Thyroid gland (tissue), 4 donors: ENCODE results near the gene TIAM2. TPM values are rescaled to one million over a fixed set of nuclear protein-coding genes. Genes with fewer than 3 reads are reported as not detected.
"Not testable (repeated sequence)": the region's sequence is repeated elsewhere in the genome, so short reads cannot be mapped to it uniquely, and the experiment has no call there.

Experiments
- DNase-seq, 2 donors: peaks; one replicate each; pipeline ENCODE4 v3.0.0-alpha.2; 2019
- H3K27ac ChIP-seq, 3 donors: fragments of 200-600 bp; sonication (generic); 1 replicate in 2 of 3; 2 replicates in 1 of 3; pipeline ENCODE4 v1.5.1; 2016 to 2019; ENCODE audit warnings: mild to moderate bottlenecking in 1 of 3, moderate library complexity in 1 of 3
- H3K27me3 ChIP-seq: fragments of 200-600 bp; sonication (generic); one replicate; pipeline ENCODE4 v1.5.1; 2019
- H3K36me3 ChIP-seq, 2 donors: fragments of 200-600 bp; sonication (generic); one replicate each; pipeline ENCODE4 v1.5.1; 2016 to 2019
- H3K4me1 ChIP-seq, 2 donors: fragments of 200-600 bp; sonication (generic); one replicate each; pipeline ENCODE4 v1.5.1; 2017 to 2019
- H3K4me3 ChIP-seq, 3 donors: fragments of 200-600 bp; sonication (generic); replicated peaks in 1 of 3; 1 replicate in 2 of 3; 2 replicates in 1 of 3; pipeline ENCODE4 v1.5.1; 2016; ENCODE audit warnings: mild to moderate bottlenecking in 1 of 3
- H3K9me3 ChIP-seq: fragments of 200-600 bp; sonication (generic); one replicate; pipeline ENCODE4 v1.5.1; 2017
- POLR2A ChIP-seq, 2 donors: fragments of 450-650 bp; IDR thresholded peaks; one replicate each; pipeline ENCODE4 v1.6.1; 2017; ENCODE audit warnings: antibody characterized with exemption in 2 of 2, mild to moderate bottlenecking in 2 of 2, moderate library complexity in 1 of 2
- WGBS, 2 donors: methylation state at CpG; one replicate each; pipeline ENCODE4 v1.1.5; 2017; 5-methylcytosine and 5-hydroxymethylcytosine counted together
- intact Hi-C: fragments of 100-400 bp; cut with DNase I; formaldehyde crosslinking; loops from one replicate; pipeline ENCODE4 v1.15.1; 2023
- total RNA-seq, 4 donors: library from RNA; depleted of rRNA; stranded (reverse); fragments of >200 nt; gene quantifications; one replicate each; pipeline ENCODE4 v1.2.3, GENCODE V29; 2016
- TF ChIP-seq, protein P1 (sequence below), 6 experiments: fragments of 200-600 bp in 3 of 6; fragments of 450-650 bp in 3 of 6; sonication (generic) in 3 of 6; IDR thresholded peaks; one replicate each; pipeline ENCODE4 v1.5.1; 2016 to 2019; ENCODE audit warnings: antibody characterized with exemption in 6 of 6, mild to moderate bottlenecking in 2 of 6, inconsistent platforms in 1 of 6, moderate library complexity in 1 of 6

Gene TIAM2
- total RNA-seq, 4 donors from 2014 or later, result 11.1 to 26.1 (median 18.5) TPM

DNA sequence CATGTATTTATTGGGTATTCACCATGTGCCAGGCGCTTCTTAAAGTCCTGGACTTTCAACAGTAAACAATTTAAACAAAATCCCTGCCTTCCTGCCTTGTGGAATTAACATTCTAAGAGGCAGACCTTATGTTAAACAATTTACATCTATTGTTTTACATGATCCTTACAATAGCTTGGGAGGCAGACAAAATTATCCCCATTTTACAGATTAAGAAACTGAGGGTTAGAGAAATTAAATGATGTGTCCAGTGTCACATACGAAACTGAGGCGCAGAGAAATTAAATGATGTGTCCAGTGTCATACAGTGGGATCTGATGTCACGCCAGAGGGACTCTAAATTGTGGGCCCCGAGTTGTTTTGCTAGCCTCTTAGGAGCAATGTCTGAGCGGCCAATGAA is 105.5 kb downstream of the TIAM2 start:
- no peaks in the 10 kb centered on the region for H3K9me3 ChIP-seq
- no peaks in the 10 kb centered on the region for H3K27me3 ChIP-seq
- intact Hi-C loops, result no loop called here
- TF ChIP-seq, protein P1, sequence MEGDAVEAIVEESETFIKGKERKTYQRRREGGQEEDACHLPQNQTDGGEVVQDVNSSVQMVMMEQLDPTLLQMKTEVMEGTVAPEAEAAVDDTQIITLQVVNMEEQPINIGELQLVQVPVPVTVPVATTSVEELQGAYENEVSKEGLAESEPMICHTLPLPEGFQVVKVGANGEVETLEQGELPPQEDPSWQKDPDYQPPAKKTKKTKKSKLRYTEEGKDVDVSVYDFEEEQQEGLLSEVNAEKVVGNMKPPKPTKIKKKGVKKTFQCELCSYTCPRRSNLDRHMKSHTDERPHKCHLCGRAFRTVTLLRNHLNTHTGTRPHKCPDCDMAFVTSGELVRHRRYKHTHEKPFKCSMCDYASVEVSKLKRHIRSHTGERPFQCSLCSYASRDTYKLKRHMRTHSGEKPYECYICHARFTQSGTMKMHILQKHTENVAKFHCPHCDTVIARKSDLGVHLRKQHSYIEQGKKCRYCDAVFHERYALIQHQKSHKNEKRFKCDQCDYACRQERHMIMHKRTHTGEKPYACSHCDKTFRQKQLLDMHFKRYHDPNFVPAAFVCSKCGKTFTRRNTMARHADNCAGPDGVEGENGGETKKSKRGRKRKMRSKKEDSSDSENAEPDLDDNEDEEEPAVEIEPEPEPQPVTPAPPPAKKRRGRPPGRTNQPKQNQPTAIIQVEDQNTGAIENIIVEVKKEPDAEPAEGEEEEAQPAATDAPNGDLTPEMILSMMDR (IDR thresholded peaks at IDR 0.05), result no peak
- TF ChIP-seq POLR2A (IDR thresholded peaks at IDR 0.05), result no peak
- H3K36me3 ChIP-seq, result no peaks in the 10 kb centered on the region
- DNase-seq, result no peak
- peaks cover 0 to 6% of the 10 kb centered on the region in 2 donors for H3K4me1 ChIP-seq
- 96% methylated on average over 6 of the region's 6 CpGs for WGBS, 2 donors
- no peak overlapping the region for H3K27ac ChIP-seq
- H3K4me3 ChIP-seq, result no peak overlapping the region

DNA sequence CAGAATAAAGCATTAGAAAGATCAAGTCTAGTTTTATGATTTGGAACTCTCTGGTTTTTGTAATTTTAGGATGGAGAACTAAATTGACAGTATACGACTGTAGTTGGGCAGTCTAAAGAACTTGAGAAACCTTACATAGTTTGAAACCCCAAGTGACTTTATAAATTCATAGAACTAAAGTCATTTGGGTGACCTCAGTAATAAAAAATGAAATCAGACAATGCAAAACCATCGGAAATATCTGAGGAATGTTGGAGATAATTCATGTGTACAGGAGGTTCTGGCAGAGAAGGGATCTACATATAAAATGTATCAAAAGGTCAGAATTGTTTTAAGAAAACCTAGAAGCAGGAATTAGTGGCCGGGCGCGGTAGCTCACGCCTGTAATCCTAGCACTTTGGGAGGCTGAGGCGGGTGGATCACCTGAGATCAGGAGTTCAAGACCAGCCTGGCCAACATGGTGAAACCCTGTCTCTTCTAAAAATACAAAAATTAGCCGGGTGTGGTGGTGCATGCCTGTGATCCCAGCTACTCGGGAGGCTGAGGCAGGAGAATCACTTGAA is 108.0 kb downstream of the TIAM2 start:
- intact Hi-C loops, H3K27ac ChIP-seq, H3K27me3 ChIP-seq, H3K9me3 ChIP-seq, H3K36me3 ChIP-seq, H3K4me1 ChIP-seq, DNase-seq, H3K4me3 ChIP-seq: not testable (repeated sequence)
- 89 to 93% methylated on average over 9 of the region's 9 CpGs for whole genome bisulfite sequencing, 2 donors

DNA sequence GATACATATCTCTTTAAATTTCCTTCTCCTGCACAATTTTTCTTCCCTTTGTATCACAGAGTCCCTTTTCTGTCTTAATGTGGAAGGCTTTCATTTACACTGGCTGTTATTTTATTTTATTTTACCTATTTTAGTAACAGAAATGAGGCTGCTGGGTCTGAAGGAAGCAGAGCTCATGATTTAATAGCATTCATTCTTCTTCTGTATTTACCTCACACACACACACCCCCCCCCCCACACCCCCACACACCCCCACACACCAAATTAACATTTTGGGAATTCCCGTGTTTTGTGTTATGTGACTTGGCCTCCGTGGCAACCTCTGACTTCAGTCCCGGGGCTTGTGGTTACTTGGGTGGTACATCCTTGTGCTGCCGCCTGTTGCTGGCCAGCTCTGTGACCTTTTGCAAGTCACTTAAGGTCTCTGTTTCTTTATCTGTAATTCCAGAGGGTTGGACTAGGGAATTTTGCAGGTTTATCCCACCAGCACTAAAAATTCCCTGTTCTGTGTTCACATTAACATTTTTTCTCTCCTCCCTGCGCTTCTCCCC is 108.8 kb downstream of the TIAM2 start:
- Histone ChIP-seq H3K4me1 (peaks cover 0 to 6% of the 10 kb centered on the region in 2 donors), H3K36me3 (no peaks in the 10 kb centered on the region), H3K9me3 (no peaks in the 10 kb centered on the region), H3K4me3 (no peak overlapping the region), H3K27ac (no peak overlapping the region), H3K27me3 (no peaks in the 10 kb centered on the region)
- intact Hi-C loops, result no loop called here
- WGBS, 2 donors, result 67 to 72% methylated on average over 5 of the region's 5 CpGs
- no peak for DNase-seq
- TF ChIP-seq, protein P1 (IDR thresholded peaks at IDR 0.05), result no peak

DNA sequence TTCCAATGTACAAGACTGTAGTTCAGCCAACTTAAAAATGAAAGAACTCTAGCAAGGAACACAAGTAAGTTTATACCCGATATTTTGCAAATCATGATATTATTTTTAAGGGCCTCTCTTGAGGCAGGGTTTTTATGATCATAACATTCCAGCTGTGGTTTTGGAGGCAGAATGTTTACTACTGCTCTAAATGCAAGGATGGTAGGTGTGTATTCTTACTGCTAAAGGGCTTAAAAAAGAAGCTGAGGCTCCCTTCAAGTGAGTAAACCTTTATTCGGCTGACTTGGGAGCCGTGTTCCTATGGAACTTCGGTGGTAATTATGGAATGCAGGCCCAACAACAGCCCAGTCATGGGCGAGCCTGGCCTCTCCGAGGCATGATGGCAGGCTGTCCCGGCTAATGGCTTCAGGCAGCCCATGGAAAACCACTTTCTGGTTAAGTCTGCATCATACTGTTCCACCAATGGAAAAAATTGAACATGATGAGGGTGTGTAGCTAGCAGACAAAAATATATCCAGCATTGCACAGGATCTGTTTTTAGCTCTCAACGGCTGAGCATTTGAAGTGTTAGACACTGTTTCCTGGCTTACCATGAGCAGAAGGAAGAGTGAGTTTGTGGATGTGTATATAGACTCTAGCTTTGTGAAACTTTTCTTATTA is 111.5 kb downstream of the TIAM2 start:
- Histone ChIP-seq H3K27me3 (no peaks in the 10 kb centered on the region), H3K4me3 (no peak overlapping the region), H3K9me3 (no peaks in the 10 kb centered on the region), H3K27ac (no peak overlapping the region), H3K4me1 (peaks cover 0 to 6% of the 10 kb centered on the region in 2 donors), H3K36me3 (no peaks in the 10 kb centered on the region)
- TF ChIP-seq, protein P1 (IDR thresholded peaks at IDR 0.05), result no peak
- no peak for TF ChIP-seq POLR2A (IDR thresholded peaks at IDR 0.05)
- DNase-seq, result no peak
- WGBS, 2 donors, result 87 to 92% methylated on average over 8 of the region's 8 CpGs
- intact Hi-C loops, result no loop called here

DNA sequence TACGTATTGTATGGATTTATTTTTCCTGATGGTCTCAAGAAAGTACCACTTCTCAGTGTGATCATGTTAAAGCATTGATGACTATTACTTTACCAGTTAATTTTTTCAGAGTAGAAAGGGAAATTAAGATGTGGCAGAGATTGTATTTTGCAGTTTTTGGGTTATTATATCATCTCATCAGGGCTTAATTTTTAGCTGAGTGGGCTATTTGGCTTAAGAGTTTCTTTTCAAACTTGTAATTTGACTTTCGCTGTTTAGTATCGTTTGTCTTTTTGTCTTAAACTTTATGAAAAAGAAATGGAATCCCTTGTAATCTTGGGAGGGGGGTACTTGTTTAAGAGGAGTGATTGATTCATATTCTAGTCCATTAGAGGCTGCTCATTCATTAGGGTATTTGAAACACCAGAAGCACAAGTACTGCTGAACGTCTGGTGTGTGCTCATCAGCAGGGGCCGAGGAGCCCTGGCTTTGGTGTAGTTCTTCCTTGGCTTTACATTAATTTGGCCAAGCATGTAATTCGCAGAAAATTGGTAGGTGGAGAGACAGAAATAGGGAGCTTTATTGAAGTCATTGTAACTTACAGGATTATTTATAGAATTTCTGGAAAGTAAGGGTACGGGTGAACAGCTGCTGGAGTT is 112.4 kb downstream of the TIAM2 start:
- Histone ChIP-seq H3K27ac (no peak overlapping the region), H3K4me1 (peaks cover 0 to 6% of the 10 kb centered on the region in 2 donors), H3K36me3 (no peaks in the 10 kb centered on the region), H3K9me3 (no peaks in the 10 kb centered on the region), H3K27me3 (no peaks in the 10 kb centered on the region), H3K4me3 (no peak overlapping the region)
- intact Hi-C loops, result no loop called here
- DNase-seq, result no peak
- WGBS, 2 donors, result 75 to 85% methylated on average over 7 of the region's 7 CpGs
- no peak for TF ChIP-seq POLR2A (IDR thresholded peaks at IDR 0.05)
- TF ChIP-seq, protein P1 (IDR thresholded peaks at IDR 0.05), result no peak
